NB4 (cell line): ENCODE results near the gene EEF1A2.

Experiments
- POLR2A ChIP-seq: IDR thresholded peaks from 2 replicates; pipeline ENCODE4 v1.6.1; 2011; ENCODE audit warnings: mild to moderate bottlenecking; ENCODE audit not compliant: insufficient read length; ENCODE audit errors: extremely low read depth
- TF ChIP-seq, protein P1 (sequence below): IDR thresholded peaks from one replicate; pipeline ENCODE4 v1.5.1; 2012; ENCODE audit warnings: low read depth, low read length
- TF ChIP-seq, protein P2 (sequence below): IDR thresholded peaks from 2 replicates; pipeline ENCODE4 v1.6.1; 2011; ENCODE audit warnings: low read depth, low read length

DNA sequence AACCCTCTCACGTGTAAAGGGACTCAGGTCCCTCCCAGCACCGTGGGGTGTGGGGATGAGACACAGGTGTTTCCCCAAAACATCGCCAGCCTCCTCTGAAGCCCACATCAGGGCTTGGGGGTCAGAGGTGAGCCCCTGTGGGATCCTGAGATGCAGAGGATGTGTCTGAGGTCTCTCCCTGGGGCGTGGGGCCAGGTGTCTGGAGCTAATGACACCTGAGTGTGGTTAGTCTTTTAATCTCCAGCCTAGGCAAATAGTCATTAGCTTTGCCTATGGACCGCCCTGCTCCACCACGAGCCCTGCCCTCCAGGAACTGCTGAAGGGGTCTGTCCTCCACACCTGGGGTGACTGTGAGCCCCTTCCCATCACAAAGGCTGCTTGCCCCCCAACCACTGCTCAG, 46.9 kb upstream of the EEF1A2 start:
- TF ChIP-seq, protein P1, sequence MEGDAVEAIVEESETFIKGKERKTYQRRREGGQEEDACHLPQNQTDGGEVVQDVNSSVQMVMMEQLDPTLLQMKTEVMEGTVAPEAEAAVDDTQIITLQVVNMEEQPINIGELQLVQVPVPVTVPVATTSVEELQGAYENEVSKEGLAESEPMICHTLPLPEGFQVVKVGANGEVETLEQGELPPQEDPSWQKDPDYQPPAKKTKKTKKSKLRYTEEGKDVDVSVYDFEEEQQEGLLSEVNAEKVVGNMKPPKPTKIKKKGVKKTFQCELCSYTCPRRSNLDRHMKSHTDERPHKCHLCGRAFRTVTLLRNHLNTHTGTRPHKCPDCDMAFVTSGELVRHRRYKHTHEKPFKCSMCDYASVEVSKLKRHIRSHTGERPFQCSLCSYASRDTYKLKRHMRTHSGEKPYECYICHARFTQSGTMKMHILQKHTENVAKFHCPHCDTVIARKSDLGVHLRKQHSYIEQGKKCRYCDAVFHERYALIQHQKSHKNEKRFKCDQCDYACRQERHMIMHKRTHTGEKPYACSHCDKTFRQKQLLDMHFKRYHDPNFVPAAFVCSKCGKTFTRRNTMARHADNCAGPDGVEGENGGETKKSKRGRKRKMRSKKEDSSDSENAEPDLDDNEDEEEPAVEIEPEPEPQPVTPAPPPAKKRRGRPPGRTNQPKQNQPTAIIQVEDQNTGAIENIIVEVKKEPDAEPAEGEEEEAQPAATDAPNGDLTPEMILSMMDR = no peak
- TF ChIP-seq, protein P2, sequence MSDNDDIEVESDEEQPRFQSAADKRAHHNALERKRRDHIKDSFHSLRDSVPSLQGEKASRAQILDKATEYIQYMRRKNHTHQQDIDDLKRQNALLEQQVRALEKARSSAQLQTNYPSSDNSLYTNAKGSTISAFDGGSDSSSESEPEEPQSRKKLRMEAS = no peak
- TF ChIP-seq POLR2A = no peak
